Liver (tissue), 3 donors: Measurements from ENCODE around the gene TEK.

Source experiments
- ATF3 ChIP-seq: IDR thresholded peaks from 2 replicates; pipeline ENCODE4 v1.6.1; 2016; ENCODE audit warnings: antibody characterized with exemption
- CTCF ChIP-seq: fragments of 150-350 bp; IDR thresholded peaks from 2 replicates; pipeline ENCODE4 v1.5.1; 2017; ENCODE audit warnings: improper control_type of control experiment, low read depth, low read length; ENCODE audit not compliant: missing input control
- EGR1 ChIP-seq, 2 donors: IDR thresholded peaks; 2 replicates each; pipeline ENCODE4 v1.6.1; 2016 to 2018; ENCODE audit warnings: antibody characterized with exemption in 2 of 2, low read depth in 2 of 2
- FOXA1 ChIP-seq: IDR thresholded peaks from 2 replicates; pipeline ENCODE4 v1.6.1; 2016; ENCODE audit warnings: antibody characterized with exemption
- RAD21 ChIP-seq, 2 donors: IDR thresholded peaks; 2 replicates each; pipeline ENCODE4 v1.6.1; 2016; ENCODE audit warnings: antibody characterized with exemption in 2 of 2, mild to moderate bottlenecking in 2 of 2
- RXRA ChIP-seq, 2 donors: IDR thresholded peaks; 2 replicates each; pipeline ENCODE4 v1.6.1; 2017 to 2018; ENCODE audit warnings: antibody characterized with exemption in 2 of 2, mild to moderate bottlenecking in 1 of 2
- TAF1 ChIP-seq: conservative IDR thresholded peaks from 2 replicates; pipeline ENCODE4 v1.6.1; 2016; ENCODE audit warnings: antibody characterized with exemption, mild to moderate bottlenecking
- YY1 ChIP-seq: IDR thresholded peaks from 2 replicates; pipeline ENCODE4 v1.6.1; 2016; ENCODE audit warnings: antibody characterized with exemption, mild to moderate bottlenecking
- ZBTB33 ChIP-seq: IDR thresholded peaks from 2 replicates; pipeline ENCODE4 v1.6.1; 2016; ENCODE audit warnings: antibody characterized with exemption
- donor health status: healthy.
- donor health status: healthy.

- TF ChIP-seq CTCF (no peak), ZBTB33 (no peak), ATF3 (no peak), YY1 (no peak), RAD21 (IDR thresholded peaks at IDR 0.05) (no peak), EGR1 (IDR thresholded peaks at IDR 0.05; ENCODE audit: low read depth in 2 of 2) (no peak), FOXA1 (no peak), TAF1 (no peak), RXRA (IDR thresholded peaks at IDR 0.05) (no peak)
Observed at GRCh38 chr9:27212191-27212590, 103.2 kb downstream of the TEK start.
